Measurements from ENCODE around the gene PEX5L. TPM values are rescaled to one million over a fixed set of nuclear protein-coding genes. Genes with fewer than 3 reads are reported as not detected.

The PEX5L gene
- total and polyA plus RNA-seq, 8 donors, result 0.08 to 2.4 TPM; not detected in 6

DNA sequence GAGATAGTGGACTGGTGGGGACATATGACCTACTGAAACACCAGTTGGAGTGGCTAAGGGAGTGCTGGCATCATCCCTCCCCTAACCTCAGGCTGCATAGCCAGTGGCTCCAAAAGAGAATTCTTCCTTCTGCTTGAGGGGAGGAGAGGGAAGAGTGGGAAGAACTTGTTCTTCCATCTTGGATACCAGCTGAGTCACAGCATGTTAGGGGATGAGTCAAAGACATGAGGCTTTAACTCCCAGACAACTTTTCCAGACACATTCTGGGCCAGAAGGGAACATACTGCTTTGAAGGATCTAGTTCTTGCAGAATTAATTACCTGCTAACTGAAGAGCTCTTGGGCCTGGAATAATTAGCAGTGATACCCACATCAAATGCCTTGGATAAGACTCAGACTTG lies 36.8 kb upstream of the PEX5L start:
- TF ChIP-seq EP300 (IDR thresholded peaks at IDR 0.05) (no peak), POLR2AphosphoS5 (IDR thresholded peaks at IDR 0.05) (no peak), POLR2A (IDR thresholded peaks at IDR 0.05) (no peak)
- TF ChIP-seq, protein P1, sequence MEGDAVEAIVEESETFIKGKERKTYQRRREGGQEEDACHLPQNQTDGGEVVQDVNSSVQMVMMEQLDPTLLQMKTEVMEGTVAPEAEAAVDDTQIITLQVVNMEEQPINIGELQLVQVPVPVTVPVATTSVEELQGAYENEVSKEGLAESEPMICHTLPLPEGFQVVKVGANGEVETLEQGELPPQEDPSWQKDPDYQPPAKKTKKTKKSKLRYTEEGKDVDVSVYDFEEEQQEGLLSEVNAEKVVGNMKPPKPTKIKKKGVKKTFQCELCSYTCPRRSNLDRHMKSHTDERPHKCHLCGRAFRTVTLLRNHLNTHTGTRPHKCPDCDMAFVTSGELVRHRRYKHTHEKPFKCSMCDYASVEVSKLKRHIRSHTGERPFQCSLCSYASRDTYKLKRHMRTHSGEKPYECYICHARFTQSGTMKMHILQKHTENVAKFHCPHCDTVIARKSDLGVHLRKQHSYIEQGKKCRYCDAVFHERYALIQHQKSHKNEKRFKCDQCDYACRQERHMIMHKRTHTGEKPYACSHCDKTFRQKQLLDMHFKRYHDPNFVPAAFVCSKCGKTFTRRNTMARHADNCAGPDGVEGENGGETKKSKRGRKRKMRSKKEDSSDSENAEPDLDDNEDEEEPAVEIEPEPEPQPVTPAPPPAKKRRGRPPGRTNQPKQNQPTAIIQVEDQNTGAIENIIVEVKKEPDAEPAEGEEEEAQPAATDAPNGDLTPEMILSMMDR (IDR thresholded peaks at IDR 0.05), result no peak
- intact Hi-C loops (cut with DNase I; ENCODE audit: low total_unique reads), result no loop called here
- Histone ChIP-seq H3K9me3 (no peaks in the 10 kb centered on the region), H3K36me3 (no peaks in the 10 kb centered on the region), H3K27me3 (no peaks in the 10 kb centered on the region), H3K4me3 (no peak overlapping the region), H3K4me1 (no peaks in the 10 kb centered on the region), H3K27ac (no peak overlapping the region)
- no peak for DNase-seq

DNA sequence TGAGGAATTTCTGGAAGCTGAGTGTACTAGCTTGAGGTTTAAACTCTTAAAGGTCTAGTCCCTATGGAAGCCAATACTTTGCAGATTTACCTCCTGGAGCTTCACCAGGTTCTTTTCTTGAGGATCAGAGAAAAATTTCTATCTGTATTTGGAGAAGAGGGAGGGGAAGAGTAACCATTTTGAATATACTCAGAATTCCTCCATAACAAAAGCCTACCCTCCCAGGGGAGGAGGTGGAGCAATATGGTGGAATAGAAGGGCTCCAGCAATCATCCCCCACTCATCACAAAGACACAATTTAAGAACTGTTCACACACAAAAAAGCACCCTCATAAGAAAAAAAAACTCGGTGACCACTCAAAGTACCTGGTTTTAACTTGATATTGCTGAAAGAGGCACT lies 36.0 kb upstream of the PEX5L start:
- WGBS, 5 donors, result 71 to 86% (median 74%) methylated on average over 1 of the region's 1 CpG
- H3K9me3 ChIP-seq, result no peaks in the 10 kb centered on the region
- H3K4me3 ChIP-seq, result no peak overlapping the region
- H3K36me3 ChIP-seq, result no peaks in the 10 kb centered on the region
- intact Hi-C loops (cut with DNase I; ENCODE audit: low total_unique reads), result no loop called here
- DNase-seq, result no peak
- TF ChIP-seq, protein P1 (IDR thresholded peaks at IDR 0.05), result no peak
- TF ChIP-seq POLR2A (IDR thresholded peaks at IDR 0.05), result no peak
- TF ChIP-seq EP300 (IDR thresholded peaks at IDR 0.05), result no peak
- TF ChIP-seq POLR2AphosphoS5 (IDR thresholded peaks at IDR 0.05), result no peak
- H3K4me1 ChIP-seq, result no peaks in the 10 kb centered on the region
- H3K27me3 ChIP-seq, result no peaks in the 10 kb centered on the region
- H3K27ac ChIP-seq, result no peak overlapping the region

DNA sequence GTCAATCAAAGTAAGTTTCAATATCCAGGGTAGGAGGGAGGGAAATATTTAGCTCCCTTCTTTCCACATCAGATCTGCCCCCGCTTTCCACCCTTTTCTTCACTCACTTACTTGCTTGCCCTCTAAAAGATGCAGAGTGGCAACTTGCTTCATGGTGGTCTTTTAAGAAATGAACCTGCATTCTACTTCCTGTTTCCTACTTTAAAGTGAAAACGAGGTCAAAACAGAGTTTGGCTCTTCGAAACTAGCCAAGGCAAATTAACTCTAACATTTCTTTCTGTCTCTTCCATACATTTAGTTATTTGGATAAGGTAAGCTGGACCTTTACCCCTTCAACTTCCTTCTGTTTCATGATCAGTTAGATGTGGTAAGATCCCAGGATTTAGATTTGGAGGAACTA lies 34.2 kb upstream of the PEX5L start:
- TF ChIP-seq, protein P1 (IDR thresholded peaks at IDR 0.05), result no peak
- TF ChIP-seq POLR2A (IDR thresholded peaks at IDR 0.05) (no peak), EP300 (IDR thresholded peaks at IDR 0.05) (no peak), POLR2AphosphoS5 (IDR thresholded peaks at IDR 0.05) (no peak)
- 65 to 81% (median 72%) methylated on average over 3 of the region's 3 CpGs for WGBS, 5 donors

DNA sequence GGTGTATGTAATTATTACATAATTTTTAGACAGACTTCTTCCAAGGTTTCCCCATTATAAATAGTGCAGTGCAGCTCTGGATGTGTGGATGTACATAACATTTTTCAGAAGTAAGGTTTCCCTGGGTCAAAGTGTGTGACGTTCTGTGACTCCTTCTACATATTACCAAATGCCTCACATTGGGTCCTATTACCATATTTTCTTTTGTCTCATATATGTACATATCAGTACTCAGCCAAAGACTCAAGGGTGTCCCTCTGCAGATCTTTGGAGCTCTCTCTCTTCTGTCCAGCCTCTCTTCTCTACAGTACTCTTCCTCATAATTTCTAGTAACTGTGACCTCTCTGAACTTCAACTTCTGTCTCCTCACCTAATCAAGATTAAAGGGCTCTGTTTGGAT lies 31.3 kb upstream of the PEX5L start:
- no peaks in the 10 kb centered on the region for H3K27me3 ChIP-seq
- WGBS, 5 donors, result 8 to 53% (median 32%) methylated on average over 1 of the region's 1 CpG
- H3K4me1 ChIP-seq, result no peaks in the 10 kb centered on the region
- H3K4me3 ChIP-seq, result no peak overlapping the region
- intact Hi-C loops (cut with DNase I; ENCODE audit: low total_unique reads), result no loop called here
- H3K36me3 ChIP-seq, result no peaks in the 10 kb centered on the region
- no peaks in the 10 kb centered on the region for H3K9me3 ChIP-seq
- no peak for TF ChIP-seq POLR2A (IDR thresholded peaks at IDR 0.05)
- no peak overlapping the region for H3K27ac ChIP-seq
- no peak for DNase-seq

More for the DNA sequence above, 34.2 kb upstream of the PEX5L start:
- Histone ChIP-seq H3K4me1 (no peaks in the 10 kb centered on the region), H3K27ac (no peak overlapping the region), H3K36me3 (no peaks in the 10 kb centered on the region), H3K27me3 (no peaks in the 10 kb centered on the region), H3K9me3 (no peaks in the 10 kb centered on the region), H3K4me3 (no peak overlapping the region)
- no peak for DNase-seq
- intact Hi-C loops (cut with DNase I; ENCODE audit: low total_unique reads), result no loop called here

DNA sequence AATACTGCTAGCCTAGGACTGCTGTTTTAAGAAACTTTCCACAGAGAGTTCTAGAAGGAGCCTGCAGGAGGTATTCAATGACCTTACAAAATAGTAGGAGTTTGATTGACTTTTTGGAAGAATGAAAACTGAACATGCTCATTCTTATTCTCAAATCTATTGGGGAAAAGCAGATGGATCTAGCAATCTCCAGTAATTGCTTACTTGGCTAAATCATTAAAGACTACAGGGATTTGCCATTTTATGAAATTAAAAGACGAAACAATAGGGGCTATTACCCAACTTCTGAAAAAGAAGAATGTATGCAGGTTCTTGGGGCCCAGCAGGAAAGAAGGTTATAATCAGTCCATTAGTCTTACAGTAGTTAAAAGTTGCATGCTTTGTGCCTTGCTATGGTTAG lies 29.9 kb upstream of the PEX5L start:
- H3K9me3 ChIP-seq, result no peaks in the 10 kb centered on the region
- no peaks in the 10 kb centered on the region for H3K36me3 ChIP-seq
- TF ChIP-seq POLR2AphosphoS5 (IDR thresholded peaks at IDR 0.05) (no peak), EP300 (IDR thresholded peaks at IDR 0.05) (no peak), POLR2A (IDR thresholded peaks at IDR 0.05) (no peak)
- TF ChIP-seq, protein P1 (IDR thresholded peaks at IDR 0.05), result no peak
- intact Hi-C loops (cut with DNase I; ENCODE audit: low total_unique reads), result no loop called here
- DNase-seq, result no peak
- 54 to 95% (median 85%) methylated on average over 1 of the region's 1 CpG for WGBS, 5 donors
- H3K27ac ChIP-seq, result no peak overlapping the region
- H3K4me3 ChIP-seq, result no peak overlapping the region
- no peaks in the 10 kb centered on the region for H3K27me3 ChIP-seq
- H3K4me1 ChIP-seq, result no peaks in the 10 kb centered on the region

Data from stomach (tissue), 9 donors.